ENCODE results near the gene PELI2. TPM values are rescaled to one million over a fixed set of nuclear protein-coding genes. Genes with fewer than 3 reads are reported as not detected.

Gene PELI2
- polyA plus RNA-seq, 1 donor (not counting 4 experiments of a cell fraction or from before 2014, with no cell fraction given), result not detected

GRCh38 chr14:56082880-56083279 lies 35.3 kb upstream of the PELI2 start:
- Histone ChIP-seq H3K27me3 (ENCODE audit: control insufficient read depth, extremely low read depth, insufficient read depth, low read length) (peaks cover 16% of the 10 kb centered on the region), H3K79me2 (ENCODE audit: control insufficient read depth, insufficient read depth, low read length) (no peaks in the 10 kb centered on the region), H3K9me3 (ENCODE audit: control insufficient read depth, low read depth, low read length) (no peaks in the 10 kb centered on the region), H3K4me3 (ENCODE audit: control insufficient read depth in 2 of 3, extremely low read depth in 1 of 3, insufficient read depth in 2 of 3, low read depth in 1 of 3, low read length in 3 of 3) (no peak overlapping the region), H4K20me1 (ENCODE audit: control insufficient read depth, extremely low read depth, insufficient read depth, low read length) (no peaks in the 10 kb centered on the region), H3K9ac (ENCODE audit: control insufficient read depth, extremely low read depth, insufficient read depth, low read length) (no peak overlapping the region), H3K9me1 (ENCODE audit: control insufficient read depth, extremely low read depth, insufficient read depth, low read length) (no peaks in the 10 kb centered on the region), H2AFZ (ENCODE audit: control insufficient read depth, low read length) (no peak overlapping the region), H3K27ac (ENCODE audit: control insufficient read depth, insufficient read depth, low read length) (no peak overlapping the region), H3K36me3 (ENCODE audit: control insufficient read depth in 2 of 2, extremely low read depth in 1 of 2, insufficient read depth in 2 of 2, low read length in 2 of 2) (no peaks in the 10 kb centered on the region), H3K4me1 (ENCODE audit: control insufficient read depth, extremely low read depth, insufficient read depth, low read length) (no peaks in the 10 kb centered on the region), H3K4me2 (ENCODE audit: control insufficient read depth, extremely low read depth, insufficient read depth, low read depth, low read length) (no peak overlapping the region)
- FAIRE-seq, result no peak
- TF ChIP-seq CTCF (optimal IDR thresholded peaks at IDR 0.05 in 1 of 3, IDR thresholded peaks at IDR 0.05 in 1 of 3, conservative IDR thresholded peaks at IDR 0.05 in 1 of 3; ENCODE audit: extremely low read depth in 1 of 3, insufficient read depth in 2 of 3, low read length in 3 of 3) (no peak), EZH2 (IDR thresholded peaks at IDR 0.05; ENCODE audit: low read length) (no peak)
- dilution Hi-C loops (cut with MboI; ENCODE audit: extremely low pct_ligation_motif_present, low sequenced_read_pairs), result no loop called here
- DNase-seq (ENCODE audit: low read depth, low spot score), result no peak

GRCh38 chr14:56085471-56085870 lies 32.7 kb upstream of the PELI2 start:
- TF ChIP-seq CTCF (optimal IDR thresholded peaks at IDR 0.05 in 1 of 3, IDR thresholded peaks at IDR 0.05 in 1 of 3, conservative IDR thresholded peaks at IDR 0.05 in 1 of 3; ENCODE audit: extremely low read depth in 1 of 3, insufficient read depth in 2 of 3, low read length in 3 of 3) (no peak), EZH2 (IDR thresholded peaks at IDR 0.05; ENCODE audit: low read length) (no peak)
- Histone ChIP-seq H3K36me3 (ENCODE audit: control insufficient read depth in 2 of 2, extremely low read depth in 1 of 2, insufficient read depth in 2 of 2, low read length in 2 of 2) (no peaks in the 10 kb centered on the region), H3K9me1 (ENCODE audit: control insufficient read depth, extremely low read depth, insufficient read depth, low read length) (no peaks in the 10 kb centered on the region), H3K27me3 (ENCODE audit: control insufficient read depth, extremely low read depth, insufficient read depth, low read length) (peaks cover 16% of the 10 kb centered on the region), H3K4me2 (ENCODE audit: control insufficient read depth, extremely low read depth, insufficient read depth, low read depth, low read length) (no peak overlapping the region), H3K4me1 (ENCODE audit: control insufficient read depth, extremely low read depth, insufficient read depth, low read length) (no peaks in the 10 kb centered on the region), H4K20me1 (ENCODE audit: control insufficient read depth, extremely low read depth, insufficient read depth, low read length) (no peaks in the 10 kb centered on the region), H3K79me2 (ENCODE audit: control insufficient read depth, insufficient read depth, low read length) (no peaks in the 10 kb centered on the region), H2AFZ (ENCODE audit: control insufficient read depth, low read length) (no peak overlapping the region), H3K9me3 (ENCODE audit: control insufficient read depth, low read depth, low read length) (no peaks in the 10 kb centered on the region), H3K9ac (ENCODE audit: control insufficient read depth, extremely low read depth, insufficient read depth, low read length) (no peak overlapping the region), H3K4me3 (ENCODE audit: control insufficient read depth in 2 of 3, extremely low read depth in 1 of 3, insufficient read depth in 2 of 3, low read depth in 1 of 3, low read length in 3 of 3) (no peak overlapping the region), H3K27ac (ENCODE audit: control insufficient read depth, insufficient read depth, low read length) (no peak overlapping the region)
- FAIRE-seq (no peak), DNase-seq (ENCODE audit: low read depth, low spot score) (no peak)
- dilution Hi-C loops (cut with MboI; ENCODE audit: extremely low pct_ligation_motif_present, low sequenced_read_pairs), result no loop called here

All from keratinocyte (primary cell).